GM23338 (cell line): ENCODE results near the gene KCTD1. TPM values are rescaled to one million over a fixed set of nuclear protein-coding genes. Genes with fewer than 3 reads are reported as not detected.

ENCODE experiments used
- ATAC-seq: fragments of 200-7000 bp; cut with Tn5 transposase; 3 replicates; pipeline ENCODE4 v1.9.1; 2020
- DNase-seq: peaks from one replicate; pipeline ENCODE4 v3.0.0-alpha.2; 2015; ENCODE audit warnings: low spot score
- H2AFZ ChIP-seq: fragments of 200-600 bp; sonication (generic); 2 replicates; pipeline ENCODE4 v1.8.0; 2016; ENCODE audit warnings: antibody characterized with exemption, mild to moderate bottlenecking, moderate library complexity
- H3F3A ChIP-seq: fragments of 200-600 bp; sonication (generic); replicated peaks from 2 replicates; pipeline ENCODE4 v1.8.0; 2017; ENCODE audit warnings: antibody characterized with exemption, mixed run types, low read depth
- H3K27ac ChIP-seq: fragments of 200-600 bp; sonication (generic); 2 replicates; pipeline ENCODE4 v1.6.1; 2016; ENCODE audit warnings: low read depth
- H3K27me3 ChIP-seq: fragments of 200-600 bp; sonication (generic); 2 replicates; pipeline ENCODE4 v1.8.0; 2016; ENCODE audit warnings: mild to moderate bottlenecking, mixed run types, moderate library complexity; ENCODE audit not compliant: insufficient read depth
- H3K36me3 ChIP-seq: fragments of 200-600 bp; sonication (generic); 2 replicates; pipeline ENCODE4 v1.8.0; 2016; ENCODE audit warnings: mild to moderate bottlenecking; ENCODE audit not compliant: insufficient read depth
- H3K4me1 ChIP-seq: fragments of 200-600 bp; sonication (generic); 2 replicates; pipeline ENCODE4 v1.8.0; 2016; ENCODE audit warnings: mild to moderate bottlenecking, moderate library complexity; ENCODE audit not compliant: insufficient read depth
- H3K4me2 ChIP-seq: fragments of 200-600 bp; sonication (generic); 2 replicates; pipeline ENCODE4 v1.7.1; 2017; ENCODE audit warnings: mixed run types
- H3K4me3 ChIP-seq: fragments of 200-600 bp; sonication (generic); 2 replicates; pipeline ENCODE4 v1.6.1; 2016; ENCODE audit warnings: mixed run types
- H3K79me2 ChIP-seq: fragments of 200-600 bp; sonication (generic); replicated peaks from 2 replicates; pipeline ENCODE4 v1.8.0; 2017; ENCODE audit warnings: mild to moderate bottlenecking; ENCODE audit not compliant: insufficient read depth
- H3K9me2 ChIP-seq: fragments of 200-600 bp; sonication (generic); 2 replicates; pipeline ENCODE4 v1.8.0; 2017; ENCODE audit not compliant: insufficient read depth
- H4K20me1 ChIP-seq: fragments of 200-600 bp; sonication (generic); replicated peaks from 2 replicates; pipeline ENCODE4 v1.8.0; 2017; ENCODE audit warnings: mild to moderate bottlenecking; ENCODE audit not compliant: insufficient read depth
- H3K27ac Mint-ChIP-seq: 2 replicates; pipeline ENCODE4 v1.8.0; 2020; ENCODE audit warnings: inconsistent platforms, mild to moderate bottlenecking, moderate library complexity, mixed read lengths
- H3K27me3 Mint-ChIP-seq: 3 replicates; pipeline ENCODE4 v1.8.0; 2022; ENCODE audit warnings: low read depth, mild to moderate bottlenecking, moderate library complexity, mixed read lengths, inconsistent platforms; ENCODE audit not compliant: insufficient read depth, poor library complexity
- H3K36me3 Mint-ChIP-seq: 3 replicates; pipeline ENCODE4 v1.8.0; 2021; ENCODE audit warnings: low read depth, mild to moderate bottlenecking, inconsistent platforms, moderate library complexity, mixed read lengths
- H3K4me1 Mint-ChIP-seq: 3 replicates; pipeline ENCODE4 v1.8.0; 2020; ENCODE audit warnings: mild to moderate bottlenecking, inconsistent platforms, mixed read lengths
- H3K4me3 Mint-ChIP-seq: 3 replicates; pipeline ENCODE4 v1.8.0; 2021; ENCODE audit warnings: moderate library complexity, mild to moderate bottlenecking, inconsistent platforms, mixed read lengths
- H3K9me3 Mint-ChIP-seq: 3 replicates; pipeline ENCODE4 v1.8.0; 2020; ENCODE audit warnings: moderate library complexity, mild to moderate bottlenecking, inconsistent platforms, mixed read lengths
- CREB1 ChIP-seq: fragments of 250-450 bp; sonication (Bioruptor Pico); IDR thresholded peaks from 2 replicates; pipeline ENCODE4 v1.5.0; 2020; ENCODE audit warnings: low read depth, mild to moderate bottlenecking, moderate library complexity
- ETS1 ChIP-seq: IDR thresholded peaks from 2 replicates; pipeline ENCODE4 v1.6.1; 2016; ENCODE audit warnings: antibody characterized with exemption
- EZH2 ChIP-seq: fragments of 200-600 bp; sonication (generic); IDR thresholded peaks from one replicate; pipeline ENCODE4 v1.8.0; 2017; ENCODE audit warnings: antibody characterized with exemption, mild to moderate bottlenecking, low read depth; ENCODE audit not compliant: unreplicated experiment
- EZH2phosphoT487 ChIP-seq: fragments of 200-600 bp; sonication (generic); IDR thresholded peaks from one replicate; pipeline ENCODE4 v1.8.1; 2018; ENCODE audit warnings: antibody characterized with exemption; ENCODE audit not compliant: unreplicated experiment
- JUNB ChIP-seq: IDR thresholded peaks from one replicate; pipeline ENCODE4 v1.6.1; 2016; ENCODE audit warnings: antibody characterized with exemption; ENCODE audit not compliant: unreplicated experiment
- NANOG ChIP-seq: IDR thresholded peaks from 2 replicates; pipeline ENCODE4 v1.6.1; 2016; ENCODE audit warnings: antibody characterized with exemption, borderline replicate concordance
- POLR2AphosphoS5 ChIP-seq: IDR thresholded peaks from 2 replicates; pipeline ENCODE4 v1.6.1; 2016; ENCODE audit warnings: antibody characterized with exemption, low read depth
- REST ChIP-seq: IDR thresholded peaks from one replicate; pipeline ENCODE4 v1.6.1; 2018; ENCODE audit warnings: antibody characterized with exemption; ENCODE audit not compliant: unreplicated experiment
- STAT1 ChIP-seq: IDR thresholded peaks from one replicate; pipeline ENCODE4 v1.6.1; 2016; ENCODE audit warnings: antibody characterized with exemption; ENCODE audit not compliant: unreplicated experiment
- ZNF114 ChIP-seq: fragments of 250-450 bp; sonication (Bioruptor Pico); IDR thresholded peaks from 2 replicates; pipeline ENCODE4 v1.5.0; 2020; ENCODE audit warnings: mild to moderate bottlenecking, moderate library complexity
- ZNF331 ChIP-seq: fragments of 250-450 bp; sonication (Bioruptor Pico); IDR thresholded peaks from 2 replicates; pipeline ENCODE4 v1.5.0; 2020; ENCODE audit warnings: low read depth, mild to moderate bottlenecking, moderate library complexity
- ZNF462 ChIP-seq: fragments of 250-450 bp; sonication (Bioruptor Pico); IDR thresholded peaks from 2 replicates; pipeline ENCODE4 v1.5.0; 2020; ENCODE audit warnings: mild to moderate bottlenecking, moderate library complexity
- polyA plus RNA-seq: library from polyadenylated mRNA; unstranded; fragments of >200 nt; fragmentation: Nextera tagmentation; extraction: Ambion mirVana; gene quantifications from 2 replicates; pipeline ENCODE4 v1.2.1, GENCODE V29; 2016
- total RNA-seq: library from RNA; depleted of rRNA; stranded (reverse); fragments of >200 nt; shearing (Covaris generic); gene quantifications from 2 replicates; pipeline ENCODE4 v1.2.3, GENCODE V29; 2014
- TF ChIP-seq, protein P1 (sequence below), 2 experiments: fragments of 200-600 bp in 1 of 2; sonication (generic) in 1 of 2; conservative IDR thresholded peaks; 2 replicates each; pipeline versions ENCODE4 v1.5.1 to v1.6.1; 2016 to 2017; ENCODE audit warnings: antibody characterized with exemption in 2 of 2, low read depth in 2 of 2, mild to moderate bottlenecking in 2 of 2, moderate library complexity in 1 of 2

KCTD1 gene
- total and polyA plus RNA-seq, 2 experiments from 2014 or later = 7.1 to 20.5 TPM

- H4K20me1 ChIP-seq = no peaks in the 10 kb centered on the region
- no peak overlapping the region for H3K4me3 ChIP-seq
- H3K36me3 Mint-ChIP-seq = no peaks in the 10 kb centered on the region
- DNase-seq = no peak
- H3K4me1 Mint-ChIP-seq = peaks cover 36% of the 10 kb centered on the region
- TF ChIP-seq, protein P1, sequence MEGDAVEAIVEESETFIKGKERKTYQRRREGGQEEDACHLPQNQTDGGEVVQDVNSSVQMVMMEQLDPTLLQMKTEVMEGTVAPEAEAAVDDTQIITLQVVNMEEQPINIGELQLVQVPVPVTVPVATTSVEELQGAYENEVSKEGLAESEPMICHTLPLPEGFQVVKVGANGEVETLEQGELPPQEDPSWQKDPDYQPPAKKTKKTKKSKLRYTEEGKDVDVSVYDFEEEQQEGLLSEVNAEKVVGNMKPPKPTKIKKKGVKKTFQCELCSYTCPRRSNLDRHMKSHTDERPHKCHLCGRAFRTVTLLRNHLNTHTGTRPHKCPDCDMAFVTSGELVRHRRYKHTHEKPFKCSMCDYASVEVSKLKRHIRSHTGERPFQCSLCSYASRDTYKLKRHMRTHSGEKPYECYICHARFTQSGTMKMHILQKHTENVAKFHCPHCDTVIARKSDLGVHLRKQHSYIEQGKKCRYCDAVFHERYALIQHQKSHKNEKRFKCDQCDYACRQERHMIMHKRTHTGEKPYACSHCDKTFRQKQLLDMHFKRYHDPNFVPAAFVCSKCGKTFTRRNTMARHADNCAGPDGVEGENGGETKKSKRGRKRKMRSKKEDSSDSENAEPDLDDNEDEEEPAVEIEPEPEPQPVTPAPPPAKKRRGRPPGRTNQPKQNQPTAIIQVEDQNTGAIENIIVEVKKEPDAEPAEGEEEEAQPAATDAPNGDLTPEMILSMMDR (conservative IDR thresholded peaks at IDR 0.05; ENCODE audit: low read depth in 2 of 2) = no peak
- no peak for TF ChIP-seq EZH2
- TF ChIP-seq REST = no peak
- no peak for TF ChIP-seq ZNF331 (CRISPR knock-in tag)
- TF ChIP-seq NANOG = no peak
- no peak for TF ChIP-seq ZNF462 (CRISPR knock-in tag)
- TF ChIP-seq ZNF114 (CRISPR knock-in tag) = no peak
- TF ChIP-seq JUNB = no peak
- no peak for TF ChIP-seq POLR2AphosphoS5
- TF ChIP-seq EZH2phosphoT487 = no peak
- TF ChIP-seq STAT1 = no peak
- no peak for TF ChIP-seq CREB1 (CRISPR knock-in tag)
- TF ChIP-seq ETS1 = no peak
- peaks cover 11% of the 10 kb centered on the region for H3F3A ChIP-seq
- H3K27me3 Mint-ChIP-seq = peaks cover 2% of the 10 kb centered on the region
- H3K36me3 ChIP-seq = no peaks in the 10 kb centered on the region
- no peaks in the 10 kb centered on the region for H3K27me3 ChIP-seq
- H3K4me2 ChIP-seq = no peak overlapping the region
- no peak for ATAC-seq
- no peak overlapping the region for H3K4me3 Mint-ChIP-seq
- no peak overlapping the region for H2AFZ ChIP-seq
- H3K9me3 Mint-ChIP-seq = no peaks in the 10 kb centered on the region
- H3K27ac ChIP-seq = no peak overlapping the region
- no peak overlapping the region for H3K27ac Mint-ChIP-seq
- no peaks in the 10 kb centered on the region for H3K9me2 ChIP-seq
- peaks cover 47% of the 10 kb centered on the region for H3K4me1 ChIP-seq
- H3K79me2 ChIP-seq = no peaks in the 10 kb centered on the region
Measured at GRCh38 chr18:26476697-26477096, 71.7 kb downstream of the KCTD1 start.
